Stimulated activated CD8-positive, alpha-beta memory T cell treated with anti-CD3 and anti-CD28 coated beads, Interleukin-15, amount 100 ng/mL, for 48 hours (primary cell): ENCODE data around the gene ANKRD34A.

Experiments
- DNase-seq, 2 donors: peaks; one replicate each; pipeline ENCODE4 v3.0.0-alpha.2; 2020; ENCODE audit warnings: low read depth in 2 of 2

The ANKRD34A gene

GRCh38 chr1:145964328-145965118 is at the start of gene ANKRD34A, which contains the start of gene POLR3GL:
TSS of gene ANKRD34A (minus strand) at chr1:145964575. CDS start at chr1:145961759, 2,816 bp downstream.
TSS of gene POLR3GL (plus strand) at chr1:145964690. CDS start at chr1:145974866, 10,176 bp downstream.
- DNase-seq, result peak; percentile 86

- DNase-seq, result no peak
Measured at GRCh38 chr1:146013559-146013922, 49.2 kb upstream of the ANKRD34A start.

- DNase-seq, result no peak
Measured at GRCh38 chr1:146012703-146013558, 48.6 kb upstream of the ANKRD34A start.

GRCh38 chr1:146010126-146010738 is 45.9 kb upstream of the ANKRD34A start:
- DNase-seq, result no peak

- DNase-seq, result no peak
Measured at GRCh38 chr1:146007489-146008133, 43.2 kb upstream of the ANKRD34A start.

GRCh38 chr1:146001709-146002108 is 37.3 kb upstream of the ANKRD34A start:
- no peak for DNase-seq

- no peak for DNase-seq
Measured at GRCh38 chr1:145999321-146000024, 35.1 kb upstream of the ANKRD34A start.

- DNase-seq, result no peak
Measured at GRCh38 chr1:145997718-145998023, 33.3 kb upstream of the ANKRD34A start.

- DNase-seq, result peak in 1 of 2 donors; percentile 33
Measured at GRCh38 chr1:145997016-145997717, 32.8 kb upstream of the ANKRD34A start.

- DNase-seq, result peak; percentile 92
Measured at GRCh38 chr1:145996433-145997015, 32.1 kb upstream of the ANKRD34A start, which contains the start of gene TXNIP. TSS of gene TXNIP (minus strand) at chr1:145996579. CDS start at chr1:145996266, 313 bp downstream.

- DNase-seq, result no peak
Measured at GRCh38 chr1:145995964-145996432, 31.6 kb upstream of the ANKRD34A start.

- no peak for DNase-seq
Measured at GRCh38 chr1:145995148-145995881, 30.9 kb upstream of the ANKRD34A start.

- peak; percentile 32 to 39 for DNase-seq
Measured at GRCh38 chr1:145994391-145995120, 30.2 kb upstream of the ANKRD34A start.

GRCh38 chr1:145993618-145994390 is 29.4 kb upstream of the ANKRD34A start:
- DNase-seq, result no peak

- no peak for DNase-seq
Measured at GRCh38 chr1:145992958-145993617, 28.7 kb upstream of the ANKRD34A start.

- no peak for DNase-seq
Measured at GRCh38 chr1:145992502-145992936, 28.1 kb upstream of the ANKRD34A start.

GRCh38 chr1:145991735-145992412 is 27.5 kb upstream of the ANKRD34A start:
- no peak for DNase-seq
